Measurements from ENCODE around the gene ZNF668.
"Not testable (repeated sequence)": the region's sequence is repeated elsewhere in the genome, so short reads cannot be mapped to it uniquely, and the experiment has no call there.

Gene ZNF668

GRCh38 chr16:31013292-31013691, 60.7 kb downstream of the ZNF668 start:
- DNase-seq (ENCODE audit: low read depth): not testable (repeated sequence)

- not testable (repeated sequence) for DNase-seq (ENCODE audit: low read depth)
Measured at GRCh38 chr16:31011815-31012214, 62.2 kb downstream of the ZNF668 start.
